NB4 (cell line): Measurements from ENCODE around the gene SLU7.

ENCODE experiments used
- DNase-seq: peaks from one replicate; pipeline ENCODE4 v3.0.0; 2010; ENCODE audit warnings: low read depth
- H3K4me3 ChIP-seq: one replicate; pipeline ENCODE4 v1.5.1; 2011; ENCODE audit warnings: mild to moderate bottlenecking, low read depth, low read length, moderate library complexity
- CTCF ChIP-seq: IDR thresholded peaks from one replicate; pipeline ENCODE4 v1.5.1; 2012; ENCODE audit warnings: low read depth, low read length
- MAX ChIP-seq: IDR thresholded peaks from 2 replicates; pipeline ENCODE4 v1.6.1; 2011; ENCODE audit warnings: low read depth, low read length
- MYC ChIP-seq: IDR thresholded peaks from 2 replicates; pipeline ENCODE4 v1.6.1; 2011; ENCODE audit warnings: low read depth, low read length
- POLR2A ChIP-seq: IDR thresholded peaks from 2 replicates; pipeline ENCODE4 v1.6.1; 2011; ENCODE audit warnings: mild to moderate bottlenecking; ENCODE audit not compliant: insufficient read length; ENCODE audit errors: extremely low read depth

The SLU7 gene

GRCh38 chr5:160460377-160461049 lies 41.6 kb upstream of the SLU7 start:
- DNase-seq: no peak
- no peak for TF ChIP-seq MYC
- TF ChIP-seq CTCF: no peak
- TF ChIP-seq MAX: no peak
- no peak for TF ChIP-seq POLR2A

GRCh38 chr5:160458806-160459800 lies 40.2 kb upstream of the SLU7 start:
- H3K4me3 ChIP-seq: no peak overlapping the region
- DNase-seq: no peak
- no peak for TF ChIP-seq MAX
- TF ChIP-seq CTCF: no peak
- no peak for TF ChIP-seq POLR2A
- no peak for TF ChIP-seq MYC

More at GRCh38 chr5:160460377-160461049, 41.6 kb upstream of the SLU7 start:
- H3K4me3 ChIP-seq: no peak overlapping the region

- TF ChIP-seq CTCF (no peak), POLR2A (no peak), MYC (no peak), MAX (no peak)
- H3K4me3 ChIP-seq: no peak overlapping the region
- no peak for DNase-seq
Observed at GRCh38 chr5:160457252-160457651, 38.4 kb upstream of the SLU7 start.

- TF ChIP-seq CTCF (no peak), MYC (no peak)
- DNase-seq: no peak
- H3K4me3 ChIP-seq: no peak overlapping the region
Observed at GRCh38 chr5:160456480-160457177, 37.7 kb upstream of the SLU7 start.

GRCh38 chr5:160455600-160455999 lies 36.7 kb upstream of the SLU7 start:
- no peak overlapping the region for H3K4me3 ChIP-seq
- DNase-seq: no peak
- no peak for TF ChIP-seq MYC
- no peak for TF ChIP-seq CTCF
- TF ChIP-seq POLR2A: no peak
- no peak for TF ChIP-seq MAX
